NCI-H2227 treated with DMSO at 0.1 percent for 48 hours (cell line): ENCODE data around the gene CRYGN.

Experiments used
- DNase-seq: peaks from one replicate; lab custom pipeline; 2025; lab: John Stamatoyannopoulos, UW

The CRYGN gene

DNA sequence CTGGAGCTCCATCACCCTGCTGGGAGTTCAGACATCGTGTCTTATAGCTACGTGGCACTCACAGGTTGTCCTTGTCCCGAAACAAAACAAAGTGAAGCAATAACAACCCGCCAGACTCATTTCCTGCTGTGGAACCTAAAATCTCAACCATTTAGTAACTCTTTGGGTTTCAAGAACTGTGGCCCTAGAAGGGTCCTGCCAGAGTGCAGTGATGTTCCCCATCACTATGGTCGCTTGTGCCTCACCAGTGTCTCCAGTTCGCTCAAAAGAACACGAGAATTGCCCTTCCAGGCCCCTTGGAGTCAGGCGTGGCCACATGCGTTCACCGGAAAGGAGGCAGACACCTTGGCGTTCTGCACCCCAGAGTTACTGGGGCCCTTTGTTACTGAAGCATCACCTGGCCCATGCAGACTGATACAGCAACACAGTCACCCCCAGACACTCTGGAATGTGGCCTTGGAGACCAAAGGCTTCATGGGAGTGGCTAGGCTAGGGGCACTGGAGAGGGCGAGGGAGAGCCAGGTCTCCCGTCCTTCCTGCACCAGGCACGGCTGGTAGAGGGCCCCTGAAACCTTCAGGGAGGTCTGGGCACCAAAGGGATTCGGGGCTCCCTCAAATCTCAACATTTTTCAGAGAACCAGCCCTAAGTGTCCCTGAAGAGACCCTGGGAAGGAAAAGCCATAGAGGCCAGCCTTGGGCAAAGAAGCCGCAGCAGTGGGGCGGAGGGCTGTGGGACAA is 908 bp downstream of the CRYGN start:
- no peak for DNase-seq

DNA sequence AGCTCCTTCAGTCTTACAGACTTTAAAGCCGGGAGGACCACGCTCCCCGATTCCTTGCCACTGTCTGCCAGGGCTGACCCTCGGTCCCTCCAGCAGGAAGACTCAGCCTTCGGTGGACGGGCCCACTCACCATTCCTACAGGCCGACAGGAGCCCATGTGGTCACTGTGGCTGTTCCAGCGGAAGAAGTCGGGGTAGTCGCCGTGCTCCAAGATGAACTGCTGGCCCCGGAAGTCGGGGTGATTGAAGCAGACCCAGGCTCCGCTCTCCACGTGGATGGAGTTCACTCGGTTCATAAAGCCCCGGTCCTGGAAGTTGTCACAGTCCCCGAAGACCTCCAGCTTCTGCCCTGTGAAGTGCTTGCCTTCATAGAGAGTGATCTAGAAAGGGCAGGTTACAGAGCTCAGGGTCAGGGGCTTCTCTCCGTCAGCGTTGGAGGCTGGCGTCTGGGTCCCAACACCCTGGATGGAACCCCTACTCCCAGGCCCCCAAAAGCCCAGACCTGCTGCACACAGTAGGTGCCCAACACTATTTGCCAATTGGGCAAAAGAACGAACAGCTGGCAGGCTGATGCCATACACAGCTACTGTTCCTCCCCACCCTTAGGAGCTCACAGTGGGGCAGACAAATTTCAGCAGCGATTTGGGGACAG is 1.9 kb downstream of the CRYGN start:
- DNase-seq, result no peak

DNA sequence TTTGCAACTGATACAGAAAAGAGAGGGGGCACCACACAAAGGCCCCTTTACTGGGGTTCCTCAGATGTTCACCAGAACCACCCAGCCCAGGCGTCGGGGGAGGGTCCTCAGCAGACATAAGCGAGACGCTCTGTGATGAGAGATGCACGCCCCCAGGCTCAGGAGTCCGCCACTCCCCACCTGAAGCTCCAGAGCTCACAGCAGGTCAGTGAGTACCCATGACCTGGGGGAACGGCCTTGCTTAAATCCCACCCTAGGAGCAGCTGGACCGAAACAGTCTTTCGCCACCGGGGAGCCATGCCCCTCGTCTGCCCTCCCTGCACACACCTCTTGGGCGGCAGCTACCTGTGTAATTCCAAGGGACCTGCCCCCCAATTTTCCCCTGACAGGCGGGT is 2.8 kb downstream of the CRYGN start:
- no peak for DNase-seq

DNA sequence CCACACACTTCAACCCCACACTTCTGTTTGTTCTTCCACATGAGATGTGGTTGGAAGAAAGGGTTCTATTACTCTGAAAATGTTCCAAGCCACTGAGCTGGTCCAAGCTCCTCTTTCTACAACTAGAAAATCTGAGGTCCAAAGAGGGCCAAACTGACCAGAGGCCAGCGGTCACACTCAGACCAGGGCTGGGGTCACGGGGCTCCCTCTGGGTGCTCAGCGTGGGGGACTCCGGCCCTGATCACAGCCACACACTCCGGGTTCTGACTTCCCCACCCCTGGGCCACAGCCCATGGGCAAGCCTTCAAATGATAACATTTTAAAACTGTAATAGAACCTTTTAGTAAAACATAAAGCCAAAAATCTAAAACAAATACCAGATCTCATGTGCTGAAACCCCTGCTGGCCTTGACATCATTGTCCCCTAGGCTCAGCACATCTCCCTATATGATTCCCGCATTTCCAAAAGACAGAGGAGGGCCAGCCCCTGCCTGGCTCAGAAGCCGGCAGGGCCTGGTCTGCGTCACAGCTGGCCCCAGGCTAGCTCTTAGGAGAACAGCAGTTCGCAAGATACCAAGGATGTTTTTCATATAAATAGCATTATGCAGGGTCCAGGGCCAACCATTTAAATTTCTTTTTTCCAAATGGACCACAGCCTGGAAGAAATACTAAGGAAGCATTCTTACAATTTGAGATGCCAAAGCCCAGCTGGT is 3.3 kb downstream of the CRYGN start:
- no peak for DNase-seq

DNA sequence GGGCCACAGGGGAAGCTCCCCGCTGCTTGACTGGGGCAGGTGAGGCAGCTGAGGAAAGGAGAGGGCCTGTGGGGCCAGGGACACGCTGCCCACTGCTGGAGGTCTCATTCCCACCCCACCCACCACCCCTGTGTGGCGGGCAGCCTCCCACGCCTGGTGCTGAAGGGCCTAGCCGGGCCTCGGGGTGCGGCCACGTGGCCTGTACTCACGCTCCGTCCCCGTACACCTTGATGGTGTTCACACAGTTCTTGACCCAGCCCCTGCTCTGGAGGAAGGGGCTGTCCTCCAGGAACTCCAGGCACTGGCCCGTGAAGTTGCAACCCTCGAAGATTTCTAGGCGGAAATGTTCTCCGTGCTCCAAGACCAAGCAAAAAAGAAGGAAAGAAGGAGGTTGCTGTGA is 4.0 kb downstream of the CRYGN start:
- DNase-seq, result no peak

DNA sequence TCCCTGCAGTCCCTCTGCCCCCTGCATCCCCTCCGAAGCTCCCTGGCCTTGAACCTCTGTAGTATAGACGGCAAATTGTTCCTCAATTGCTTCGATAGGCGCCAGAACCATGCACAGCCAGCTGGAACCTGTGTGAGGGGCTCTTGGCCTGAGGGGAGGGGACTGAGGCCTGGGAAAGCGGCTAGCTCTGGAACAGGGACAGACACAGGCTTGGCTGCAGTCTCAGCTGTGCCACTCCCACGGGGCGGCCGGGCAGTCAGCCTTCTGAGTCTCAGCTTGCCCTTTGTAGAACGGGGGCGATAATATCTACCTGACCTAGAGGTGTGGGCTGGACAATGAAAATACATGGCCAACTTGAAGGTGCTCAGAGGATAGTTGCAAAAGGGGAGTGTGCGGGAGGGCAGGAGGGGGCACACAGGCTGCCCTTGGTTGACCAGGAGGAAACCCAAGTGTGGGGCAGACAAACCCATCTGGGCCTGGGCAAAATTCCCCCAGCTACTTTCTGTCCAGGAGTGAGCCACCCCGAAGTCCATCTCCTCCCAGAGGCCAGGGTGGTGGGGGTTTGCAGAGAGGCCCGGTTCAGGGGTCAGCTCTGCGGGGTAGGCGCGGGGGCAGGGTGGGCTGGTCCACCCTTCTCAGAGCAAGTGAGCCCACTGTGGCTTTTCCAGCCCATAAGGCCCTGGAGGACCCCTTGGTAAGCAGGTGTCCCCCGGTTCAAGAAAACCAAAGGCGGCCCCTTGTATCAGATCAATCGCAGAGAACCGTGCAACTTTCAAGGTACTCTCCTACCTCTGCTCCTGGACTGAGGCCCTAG is 4.6 kb downstream of the CRYGN start:
- DNase-seq, result no peak

DNA sequence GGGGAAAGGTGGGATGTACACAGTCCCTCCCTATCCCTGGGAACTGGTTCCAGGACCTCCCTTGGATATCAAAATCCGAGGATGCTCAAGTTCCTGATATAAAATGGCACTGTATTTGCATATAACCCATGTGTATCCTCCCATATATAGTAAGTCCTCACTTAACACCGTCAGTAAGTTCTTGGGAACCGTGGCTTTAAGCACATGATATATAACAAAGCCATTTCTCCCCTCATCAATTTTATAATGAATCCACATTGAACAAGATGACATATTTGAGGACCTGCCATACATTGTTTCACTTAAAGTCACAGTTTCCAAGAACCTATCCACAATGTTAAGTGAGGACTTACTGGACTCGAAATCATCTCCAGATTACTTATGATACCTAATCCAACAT is 5.4 kb downstream of the CRYGN start:
- no peak for DNase-seq

DNA sequence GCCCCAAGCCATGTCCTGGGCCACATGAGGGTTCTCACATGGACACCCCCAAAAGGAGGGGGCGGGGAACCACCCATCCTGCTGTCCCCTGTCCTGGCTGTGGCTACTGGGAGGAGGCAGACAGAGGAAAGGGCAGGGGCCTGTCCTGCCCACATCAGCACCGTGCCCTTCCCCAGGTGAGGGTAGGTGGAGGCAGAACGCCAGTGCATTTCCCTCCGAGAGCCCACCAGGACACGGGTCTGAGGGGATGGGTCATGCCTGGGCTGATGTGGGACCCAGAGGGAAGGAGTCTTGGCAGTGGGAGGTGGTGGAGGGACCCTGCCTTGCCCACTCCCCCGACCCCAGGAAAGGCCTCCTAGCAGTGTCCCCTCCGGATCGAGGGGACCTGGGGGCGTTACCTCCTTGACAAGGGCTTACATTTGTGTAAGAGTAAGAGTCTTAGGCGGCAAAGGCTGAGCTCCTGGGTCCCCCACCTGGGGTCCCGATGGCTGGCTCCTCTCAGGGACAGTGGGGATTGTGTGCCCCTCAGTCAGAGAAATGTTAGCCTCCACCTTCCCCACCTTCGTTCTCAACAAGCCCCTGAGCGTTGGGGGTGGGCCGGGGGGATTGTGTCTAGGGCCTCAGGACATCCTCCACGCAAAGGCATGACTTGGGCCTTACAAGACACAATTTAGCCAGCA is 6.1 kb downstream of the CRYGN start:
- no peak for DNase-seq

DNA sequence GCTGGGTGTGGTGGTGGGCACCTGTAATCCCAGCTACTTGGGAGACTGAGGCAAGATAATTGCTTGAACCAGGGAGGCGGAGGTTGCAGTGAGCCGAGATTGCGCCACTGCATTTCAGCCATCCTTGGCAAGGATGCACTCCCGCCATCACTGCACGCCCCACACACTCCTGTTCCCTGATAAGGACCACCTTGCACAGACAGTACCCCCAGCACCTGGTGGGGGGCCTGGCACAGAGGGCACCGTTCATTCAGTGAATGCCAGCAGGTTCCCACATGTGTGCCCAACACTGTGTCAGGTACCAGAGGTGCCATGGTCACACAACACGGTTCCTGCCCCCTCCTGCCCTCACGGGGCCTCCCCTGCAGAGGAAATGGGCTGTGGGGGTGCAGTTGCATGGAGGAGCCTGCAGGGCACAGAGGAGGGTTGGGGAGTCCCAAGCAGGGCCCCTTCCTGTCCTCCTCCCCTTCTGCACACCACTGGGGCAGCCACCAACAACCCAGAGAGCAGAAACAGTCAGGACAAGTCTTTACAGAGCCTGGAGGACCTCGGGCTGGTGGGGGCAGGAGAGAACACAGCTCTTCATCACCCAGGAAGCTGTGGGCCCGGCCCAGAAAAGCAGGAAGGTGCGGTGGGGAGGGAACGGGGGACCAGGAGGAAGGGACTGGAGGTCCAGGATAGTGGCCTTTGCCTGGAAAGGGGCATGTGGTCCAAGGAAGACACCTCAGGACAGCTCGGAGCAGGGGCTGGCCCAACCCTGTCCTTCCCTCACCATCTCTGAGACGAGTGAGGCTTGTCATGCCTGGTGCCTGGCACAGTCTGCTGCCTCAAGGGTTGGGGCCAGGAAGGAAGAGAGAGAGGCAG is 7.1 kb downstream of the CRYGN start:
- no peak for DNase-seq

DNA sequence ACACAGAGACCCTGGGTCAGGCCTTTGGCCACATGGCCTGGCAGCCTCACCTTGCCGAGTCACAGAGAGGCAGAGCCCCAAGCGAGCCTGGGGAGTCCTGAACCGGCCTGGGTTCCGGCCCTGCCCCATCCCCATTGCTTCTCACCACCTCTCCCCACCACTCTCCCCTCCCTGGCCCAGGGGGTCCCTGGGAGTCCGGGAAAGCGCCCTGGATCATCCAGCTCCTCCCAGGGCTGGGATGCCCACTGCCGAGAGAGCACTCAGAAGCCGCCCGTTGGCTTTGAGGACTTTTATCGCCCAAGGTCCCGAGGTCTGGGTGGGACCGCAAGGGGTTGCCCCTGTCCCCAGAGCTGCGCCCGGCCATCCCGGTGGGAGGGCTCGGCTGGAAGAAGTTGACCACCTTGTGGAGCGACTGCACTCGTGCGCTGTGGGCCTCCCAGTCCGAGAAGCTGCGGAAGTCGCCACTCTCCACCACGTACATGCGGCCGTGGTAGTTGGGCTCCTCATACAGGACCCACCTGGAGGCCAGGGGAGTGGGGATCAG is 8.1 kb downstream of the CRYGN start:
- DNase-seq, result no peak

DNA sequence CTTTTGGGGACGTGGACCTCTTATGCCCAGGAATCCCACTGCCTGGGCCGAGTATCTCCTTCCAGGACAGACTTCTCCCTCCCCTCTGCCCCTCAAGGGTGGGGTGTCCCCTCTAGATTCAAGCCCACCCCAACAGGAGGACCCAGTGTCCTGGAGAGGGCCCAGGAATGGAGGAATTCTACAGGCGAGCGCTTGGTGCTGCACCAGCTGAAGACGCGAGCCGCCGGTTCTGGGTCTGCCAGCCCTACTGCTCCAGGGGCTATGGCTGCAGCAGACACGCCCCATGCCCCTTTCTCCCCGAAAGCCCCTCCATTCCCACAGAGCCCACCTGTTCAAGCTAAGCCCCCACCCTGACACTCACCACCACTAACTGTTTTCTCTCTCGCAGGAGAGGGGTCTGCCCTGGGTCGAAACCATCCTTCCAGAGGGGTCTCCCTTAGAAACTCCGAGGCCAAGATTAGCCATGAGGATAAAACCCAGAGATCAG is 8.6 kb downstream of the CRYGN start:
- no peak for DNase-seq

DNA sequence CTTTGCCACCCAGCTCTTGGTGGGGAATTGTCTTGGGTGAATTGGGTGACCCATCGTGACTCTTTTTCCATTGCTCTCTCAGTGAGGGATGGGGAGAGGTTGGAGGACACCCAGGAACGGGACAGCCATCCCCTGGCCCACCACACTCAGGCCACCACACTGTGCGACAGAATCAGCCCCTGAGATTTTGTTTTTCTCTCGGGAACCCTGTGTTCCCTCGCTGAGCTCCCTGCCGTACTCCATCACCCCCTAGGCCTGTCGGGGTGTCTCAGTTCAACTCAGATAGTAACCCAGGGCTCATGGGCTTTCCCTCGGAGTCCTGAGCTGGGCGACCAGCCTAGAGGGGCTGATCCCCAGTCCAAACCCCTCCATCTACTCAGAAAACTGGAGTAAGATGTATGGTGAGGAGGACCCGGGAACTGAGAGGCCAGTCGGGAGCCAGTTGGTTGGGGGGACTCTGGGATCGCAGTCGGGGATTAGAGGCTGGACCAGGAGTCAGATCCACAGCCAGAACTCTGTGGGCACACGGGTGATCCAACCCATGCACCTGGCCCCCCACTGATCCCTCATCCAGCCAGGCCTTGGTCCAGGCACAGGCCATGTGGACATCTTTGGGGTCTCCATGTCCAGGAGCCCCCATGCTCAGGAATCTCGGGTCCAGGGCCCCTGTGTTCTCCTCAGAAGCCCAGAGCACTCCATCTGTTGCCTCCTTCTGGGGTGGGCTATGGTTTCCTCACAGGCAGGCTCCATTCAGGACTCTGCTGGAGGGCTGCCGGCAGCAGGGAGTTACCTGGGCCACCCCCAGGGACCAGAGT is 9.3 kb downstream of the CRYGN start:
- DNase-seq, result no peak

DNA sequence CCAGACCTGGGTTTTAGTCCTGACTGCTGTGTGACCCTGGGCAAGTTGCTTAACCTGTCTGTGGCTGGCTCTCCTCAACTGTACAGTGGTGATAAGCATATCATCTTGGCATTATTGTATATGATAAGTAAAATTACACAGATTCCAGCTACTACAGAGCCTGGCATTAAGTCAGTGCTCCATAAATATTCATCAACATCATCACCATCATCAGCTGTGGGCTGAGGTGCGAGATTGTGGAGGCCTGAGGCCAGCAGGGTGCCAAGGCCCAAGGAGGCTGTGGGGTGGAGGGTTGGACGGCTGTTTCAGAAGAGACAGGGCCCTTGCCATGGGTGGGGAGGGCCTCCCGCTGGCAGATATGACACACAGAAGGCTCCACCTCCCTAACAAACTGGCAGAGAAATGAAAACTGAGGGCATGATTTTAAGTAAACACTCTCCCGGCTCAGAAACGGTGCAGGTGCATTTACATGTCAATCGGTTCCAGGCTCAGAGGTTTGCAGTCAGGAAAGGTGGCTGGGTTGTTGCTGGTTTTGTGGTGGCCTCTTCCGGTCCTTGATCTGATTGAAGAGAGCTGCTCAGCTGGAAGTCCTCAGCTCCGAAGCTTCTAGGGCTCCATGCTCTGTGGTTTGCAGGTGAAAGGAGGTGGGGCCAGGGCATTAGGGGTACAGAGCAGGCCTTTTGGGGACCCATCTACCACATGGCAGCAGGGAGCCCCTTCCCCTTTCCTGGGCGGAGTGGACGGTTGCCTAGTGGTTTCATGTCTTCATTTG is 10.2 kb downstream of the CRYGN start:
- DNase-seq, result no peak

DNA sequence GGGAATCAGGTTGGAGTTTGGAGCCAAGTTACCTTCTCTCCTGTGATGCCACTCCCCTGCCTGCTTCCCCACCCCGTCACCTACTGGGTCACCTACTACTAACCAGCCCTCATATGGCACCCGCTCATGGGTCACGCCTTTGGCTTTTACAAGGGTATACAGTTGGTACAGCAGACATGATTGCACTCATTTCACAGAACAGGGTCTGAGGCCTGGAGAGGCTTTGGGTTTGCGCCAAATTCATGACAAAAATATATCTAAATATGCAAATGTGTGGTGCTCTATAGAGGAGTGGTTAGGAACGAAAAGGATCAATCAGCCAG is 10.7 kb downstream of the CRYGN start:
- no peak for DNase-seq

DNA sequence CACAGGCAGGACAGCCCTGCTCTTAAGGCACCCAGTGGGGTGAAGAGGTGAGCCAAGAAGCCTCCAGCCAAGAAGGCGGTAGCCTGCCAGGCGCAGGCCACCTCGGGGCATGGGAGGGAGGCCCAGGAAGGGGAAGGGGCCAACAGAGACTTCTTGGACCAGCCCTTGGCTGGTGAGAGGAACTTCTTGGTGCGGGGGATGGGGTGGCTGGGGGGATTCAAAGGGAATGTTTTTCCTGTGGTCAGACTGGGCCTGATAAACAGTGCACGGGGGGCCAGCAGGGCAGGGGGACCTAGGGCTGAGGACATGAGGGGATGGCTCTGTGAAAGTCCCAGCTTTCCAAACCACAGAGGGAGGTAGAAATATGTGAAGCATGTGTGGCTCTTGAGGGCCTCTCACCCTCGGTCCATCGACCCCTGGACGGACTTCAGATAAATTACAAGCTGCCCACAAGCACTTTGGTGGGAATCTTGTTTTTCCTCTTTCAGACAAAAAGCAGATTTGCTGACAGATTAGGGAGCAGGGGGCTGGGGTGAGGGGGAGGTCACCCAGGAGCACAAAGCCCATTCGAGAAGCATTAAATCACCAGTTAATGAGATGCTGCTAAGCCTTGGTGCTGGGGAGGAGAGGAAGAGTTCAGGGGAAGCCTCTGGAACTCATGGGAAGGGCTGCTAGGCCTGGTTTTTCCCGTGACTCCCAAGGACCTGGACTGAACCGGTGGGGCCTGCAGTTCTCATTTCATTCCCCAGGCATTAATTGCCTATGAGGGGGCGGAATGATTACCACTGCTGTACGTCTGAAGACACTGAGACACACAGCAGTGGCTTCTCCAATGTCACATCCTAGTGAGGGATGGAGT is 11.3 kb downstream of the CRYGN start:
- peak; percentile 13 for DNase-seq

DNA sequence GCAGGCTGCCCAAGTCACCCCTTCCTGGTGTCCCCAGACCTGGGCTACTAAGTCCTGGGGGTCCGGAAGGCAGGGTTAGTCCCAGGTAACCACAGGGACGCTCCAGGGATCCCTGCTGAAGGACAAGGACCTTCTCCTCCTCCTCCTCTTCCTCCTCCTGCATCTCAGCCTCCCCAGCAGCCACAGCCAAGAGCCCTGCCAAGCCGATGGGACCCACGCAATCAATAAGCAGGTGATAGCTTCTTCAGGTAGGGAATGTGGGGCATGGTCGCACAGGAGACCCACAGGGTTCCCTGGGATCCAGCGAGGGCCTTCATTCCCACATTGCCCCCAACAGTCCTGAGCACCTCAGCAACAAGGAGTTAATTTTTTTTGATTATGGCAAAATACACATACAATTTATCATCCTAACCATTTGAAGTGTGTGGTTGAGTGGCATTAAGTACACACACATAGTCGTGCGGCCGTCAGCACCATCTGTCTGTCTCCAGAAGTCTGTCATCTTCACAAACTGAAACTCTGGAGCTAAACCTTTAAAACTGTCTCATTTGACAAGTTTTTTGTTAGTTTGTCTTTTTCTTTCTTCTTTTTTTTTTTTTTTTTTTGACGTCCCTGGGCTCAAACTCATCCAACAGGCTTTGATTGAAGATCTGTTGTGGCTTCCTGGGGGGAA is 12.1 kb downstream of the CRYGN start:
- DNase-seq, result no peak
